HG03066 (cell line): Measurements from ENCODE around the gene MKLN1.
"Not testable (repeated sequence)": the region's sequence is repeated elsewhere in the genome, so short reads cannot be mapped to it uniquely, and the experiment has no call there.

Experiments used
- ATAC-seq: cut with Tn5 transposase; IDR thresholded peaks from one replicate; pipeline ENCODE4 v1.9.1; 2021; ENCODE audit warnings: low read depth; ENCODE audit not compliant: unreplicated experiment

MKLN1 gene

GRCh38 chr7:131513245-131514061 lies 185.8 kb downstream of the MKLN1 start:
- ATAC-seq, result peak; percentile 97

- ATAC-seq, result not testable (repeated sequence)
These were observed 187.8 kb downstream of the MKLN1 start for GRCh38 chr7:131515471-131515870.

- no peak for ATAC-seq
These were observed 189.7 kb downstream of the MKLN1 start for GRCh38 chr7:131517218-131517923.

- no peak for ATAC-seq
These were observed 190.9 kb downstream of the MKLN1 start for GRCh38 chr7:131518626-131519025.

GRCh38 chr7:131521651-131522163 lies 194.0 kb downstream of the MKLN1 start:
- ATAC-seq, result no peak

- no peak for ATAC-seq
These were observed 194.8 kb downstream of the MKLN1 start for GRCh38 chr7:131522325-131522930.

GRCh38 chr7:131524115-131524514 lies 196.4 kb downstream of the MKLN1 start:
- ATAC-seq, result no peak

GRCh38 chr7:131524703-131525102 lies 197.0 kb downstream of the MKLN1 start:
- ATAC-seq, result no peak

GRCh38 chr7:131525820-131526219 lies 198.1 kb downstream of the MKLN1 start:
- ATAC-seq, result no peak

GRCh38 chr7:131527456-131527855 lies 199.8 kb downstream of the MKLN1 start:
- no peak for ATAC-seq

- ATAC-seq, result no peak
These were observed 201.5 kb downstream of the MKLN1 start for GRCh38 chr7:131529179-131529578.

- no peak for ATAC-seq
These were observed 201.9 kb downstream of the MKLN1 start for GRCh38 chr7:131529617-131530016.

GRCh38 chr7:131530137-131530536 lies 202.5 kb downstream of the MKLN1 start:
- no peak for ATAC-seq

- no peak for ATAC-seq
These were observed 205.0 kb downstream of the MKLN1 start for GRCh38 chr7:131532570-131533091.

GRCh38 chr7:131533151-131533559 lies 205.5 kb downstream of the MKLN1 start:
- no peak for ATAC-seq

GRCh38 chr7:131533566-131534561 lies 206.2 kb downstream of the MKLN1 start:
- no peak for ATAC-seq

GRCh38 chr7:131536361-131536849 lies 208.7 kb downstream of the MKLN1 start:
- ATAC-seq, result no peak

GRCh38 chr7:131537571-131537978 lies 209.9 kb downstream of the MKLN1 start:
- ATAC-seq, result no peak

- ATAC-seq, result no peak
These were observed 210.6 kb downstream of the MKLN1 start for GRCh38 chr7:131538071-131538812.
